MM.1S (cell line): ENCODE measurements around the gene ABCA9.

Experiments
- DNase-seq: peaks from one replicate; pipeline ENCODE4 v3.0.0-alpha.2; 2015
- H2AFZ ChIP-seq: fragments of 300-600 bp; sonication (generic); 2 replicates; pipeline ENCODE4 v1.6.0; 2016; ENCODE audit warnings: antibody characterized with exemption, low read length
- H3F3A ChIP-seq: fragments of 300-600 bp; sonication (generic); 2 replicates; pipeline ENCODE4 v1.6.1; 2016; ENCODE audit warnings: mild to moderate bottlenecking, antibody characterized with exemption, low read length, moderate library complexity, mixed read lengths; ENCODE audit not compliant: insufficient read depth
- H3K27ac ChIP-seq: fragments of 300-600 bp; sonication (generic); 2 replicates; pipeline ENCODE4 v1.5.1; 2016; ENCODE audit warnings: mild to moderate bottlenecking, low read length
- H3K27me3 ChIP-seq: fragments of 300-600 bp; sonication (generic); replicated peaks from 2 replicates; pipeline ENCODE4 v1.6.0; 2016; ENCODE audit warnings: low read length; ENCODE audit not compliant: insufficient read depth
- H3K36me3 ChIP-seq: fragments of 300-600 bp; sonication (generic); replicated peaks from 2 replicates; pipeline ENCODE4 v1.6.1; 2016; ENCODE audit warnings: mild to moderate bottlenecking, low read length, mixed read lengths; ENCODE audit not compliant: insufficient read depth
- H3K4me1 ChIP-seq: fragments of 300-600 bp; sonication (generic); 2 replicates; pipeline ENCODE4 v1.6.1; 2016; ENCODE audit warnings: low read length, mixed read lengths
- H3K4me2 ChIP-seq: fragments of 300-600 bp; sonication (generic); 2 replicates; pipeline ENCODE4 v1.6.0; 2016; ENCODE audit warnings: low read depth, low read length
- H3K4me3 ChIP-seq: fragments of 300-600 bp; sonication (generic); 2 replicates; pipeline ENCODE4 v1.5.1; 2016; ENCODE audit warnings: low read length, mixed read lengths
- H3K79me2 ChIP-seq: fragments of 300-600 bp; sonication (generic); 2 replicates; pipeline ENCODE4 v1.6.1; 2016; ENCODE audit warnings: mixed run types, low read length, mixed read lengths
- H3K9ac ChIP-seq: fragments of 300-600 bp; sonication (generic); 2 replicates; pipeline ENCODE4 v1.6.1; 2016; ENCODE audit warnings: low read length, mixed read lengths
- H3K9me2 ChIP-seq: fragments of 300-600 bp; sonication (generic); replicated peaks from 2 replicates; pipeline ENCODE4 v1.6.1; 2016; ENCODE audit warnings: mild to moderate bottlenecking, low read length, mixed read lengths; ENCODE audit not compliant: insufficient read depth
- H3K9me3 ChIP-seq: fragments of 300-600 bp; sonication (generic); replicated peaks from 2 replicates; pipeline ENCODE4 v1.6.1; 2016; ENCODE audit warnings: mild to moderate bottlenecking, low read length, mixed read lengths; ENCODE audit not compliant: insufficient read depth
- H4K20me1 ChIP-seq: fragments of 300-600 bp; sonication (generic); 2 replicates; pipeline ENCODE4 v1.6.1; 2016; ENCODE audit warnings: mild to moderate bottlenecking, low read length, moderate library complexity, mixed read lengths; ENCODE audit not compliant: insufficient read depth
- CTCF ChIP-seq: fragments of 300-600 bp; sonication (generic); IDR thresholded peaks from 2 replicates; pipeline ENCODE4 v1.5.1; 2016; ENCODE audit warnings: antibody characterized with exemption, low read length, mixed read lengths
- EZH2 ChIP-seq: fragments of 300-600 bp; sonication (generic); optimal IDR thresholded peaks from 2 replicates; pipeline ENCODE3; 2017; ENCODE audit warnings: low read depth, mild to moderate bottlenecking, antibody characterized with exemption, low read length, mixed read lengths
- EZH2phosphoT487 ChIP-seq: fragments of 300-600 bp; sonication (generic); IDR thresholded peaks from 2 replicates; pipeline ENCODE4 v1.6.1; 2018; ENCODE audit warnings: antibody characterized with exemption, low read length

The ABCA9 gene

GRCh38 chr17:68943123-68943811, 117.5 kb downstream of the ABCA9 start:
- H3K4me2 ChIP-seq = no peak overlapping the region
- H3K9me3 ChIP-seq = no peaks in the 10 kb centered on the region
- H3F3A ChIP-seq = no peaks in the 10 kb centered on the region
- no peak for TF ChIP-seq CTCF
- no peak for TF ChIP-seq EZH2phosphoT487
- TF ChIP-seq EZH2 = no peak
- H3K79me2 ChIP-seq = no peaks in the 10 kb centered on the region
- H3K36me3 ChIP-seq = no peaks in the 10 kb centered on the region
- H4K20me1 ChIP-seq = no peaks in the 10 kb centered on the region
- H3K27me3 ChIP-seq = no peaks in the 10 kb centered on the region
- no peaks in the 10 kb centered on the region for H3K9me2 ChIP-seq
- H3K4me1 ChIP-seq = no peaks in the 10 kb centered on the region
- H3K27ac ChIP-seq = no peak overlapping the region
- no peak overlapping the region for H3K9ac ChIP-seq
- no peak for DNase-seq
- H2AFZ ChIP-seq = no peak overlapping the region
- no peak overlapping the region for H3K4me3 ChIP-seq

DNA sequence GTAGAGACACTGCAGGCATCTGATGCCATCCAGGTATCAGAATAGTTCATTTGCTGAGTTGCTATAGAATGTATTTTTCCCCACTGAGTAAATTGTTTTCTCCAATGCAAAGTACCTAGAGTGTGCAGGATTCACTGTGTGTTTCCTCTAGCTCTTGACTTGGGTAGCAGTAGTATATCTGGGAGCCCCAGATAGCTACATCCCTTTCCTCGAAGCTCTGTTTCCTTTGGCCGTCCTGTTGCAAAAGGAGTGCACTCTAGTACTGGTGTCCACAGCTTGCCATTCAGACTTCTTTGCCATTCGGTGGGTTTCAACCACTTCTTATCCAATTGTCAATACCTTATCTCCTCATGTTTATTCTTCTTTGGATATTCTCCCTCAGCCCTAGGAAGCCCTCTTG, 118.3 kb downstream of the ABCA9 start:
- no peak overlapping the region for H3K27ac ChIP-seq

GRCh38 chr17:68941761-68942160, 119.0 kb downstream of the ABCA9 start:
- no peak overlapping the region for H2AFZ ChIP-seq
- no peaks in the 10 kb centered on the region for H3K27me3 ChIP-seq
- H3K79me2 ChIP-seq = no peaks in the 10 kb centered on the region
- no peaks in the 10 kb centered on the region for H3K9me3 ChIP-seq
- no peaks in the 10 kb centered on the region for H3K36me3 ChIP-seq
- no peak overlapping the region for H3K4me3 ChIP-seq
- no peak overlapping the region for H3K27ac ChIP-seq
- no peak for TF ChIP-seq EZH2
- no peak for TF ChIP-seq EZH2phosphoT487
- no peak for TF ChIP-seq CTCF
- DNase-seq = no peak
- no peak overlapping the region for H3K4me2 ChIP-seq
- no peaks in the 10 kb centered on the region for H4K20me1 ChIP-seq
- no peaks in the 10 kb centered on the region for H3F3A ChIP-seq
- H3K9me2 ChIP-seq = no peaks in the 10 kb centered on the region
- no peaks in the 10 kb centered on the region for H3K4me1 ChIP-seq
- no peak overlapping the region for H3K9ac ChIP-seq

More for the DNA sequence above, 118.3 kb downstream of the ABCA9 start:
- Histone ChIP-seq H3K4me1 (no peaks in the 10 kb centered on the region), H3K9ac (no peak overlapping the region), H3K36me3 (no peaks in the 10 kb centered on the region), H3K4me2 (no peak overlapping the region), H4K20me1 (no peaks in the 10 kb centered on the region), H2AFZ (no peak overlapping the region), H3K9me3 (no peaks in the 10 kb centered on the region), H3F3A (no peaks in the 10 kb centered on the region), H3K27me3 (no peaks in the 10 kb centered on the region), H3K79me2 (no peaks in the 10 kb centered on the region), H3K9me2 (no peaks in the 10 kb centered on the region), H3K4me3 (no peak overlapping the region)
- TF ChIP-seq EZH2 = no peak
- no peak for TF ChIP-seq EZH2phosphoT487
- TF ChIP-seq CTCF = no peak
- no peak for DNase-seq
